ENCODE results near the gene NSUN2.

Gene NSUN2

GRCh38 chr5:6644794-6645241, 12.0 kb upstream of the NSUN2 start:
- no peak for DNase-seq (ENCODE audit: low read depth)

GRCh38 chr5:6642655-6643054, 9.8 kb upstream of the NSUN2 start:
- DNase-seq (ENCODE audit: low read depth) = no peak

- DNase-seq (ENCODE audit: low read depth) = no peak
Measured at GRCh38 chr5:6638236-6638635, 5.4 kb upstream of the NSUN2 start.

DNA sequence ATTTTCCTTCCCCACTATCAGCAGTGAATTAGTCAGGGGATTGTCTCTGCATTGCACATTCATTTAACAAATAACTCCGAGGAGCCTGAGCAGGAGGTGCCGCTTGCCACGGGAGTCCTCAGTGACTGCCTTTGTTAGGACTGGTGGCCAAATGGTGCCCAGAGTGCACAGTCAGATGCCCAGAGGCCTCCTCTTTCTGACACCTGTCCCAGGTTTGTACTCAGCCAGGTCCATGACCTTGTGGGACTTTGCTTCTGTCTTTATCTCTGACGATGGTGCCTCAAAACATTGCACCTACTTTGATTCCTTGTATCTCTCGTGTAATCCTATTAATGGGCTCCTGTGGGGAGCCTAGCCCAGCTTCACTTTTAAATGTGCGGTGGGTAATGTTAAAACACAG, 4.7 kb upstream of the NSUN2 start:
- DNase-seq (ENCODE audit: low read depth) = no peak

GRCh38 chr5:6637022-6637421, 4.2 kb upstream of the NSUN2 start:
- no peak for DNase-seq (ENCODE audit: low read depth)

DNA sequence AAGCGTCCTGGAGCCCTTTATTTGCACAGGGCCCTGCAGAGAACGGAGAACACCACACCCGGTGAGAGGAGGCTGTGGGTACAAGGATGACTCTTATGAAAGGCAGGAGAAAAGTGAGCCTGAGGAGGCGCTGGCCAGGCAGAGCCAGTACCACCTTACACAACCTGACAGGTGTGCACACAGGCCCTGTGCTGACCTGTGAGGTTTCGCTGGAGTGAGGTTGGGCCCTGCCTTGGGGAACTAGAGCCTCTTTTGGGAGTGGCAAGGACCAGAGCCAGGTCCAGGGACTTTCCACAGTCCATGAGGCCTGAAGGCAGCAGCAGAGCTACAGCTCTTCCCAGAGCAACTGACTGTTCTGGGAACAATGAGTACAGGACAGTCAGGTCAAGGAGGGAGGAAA, 3.4 kb upstream of the NSUN2 start:
- DNase-seq (ENCODE audit: low read depth) = no peak

GRCh38 chr5:6634788-6635430, 2.1 kb upstream of the NSUN2 start:
- DNase-seq (ENCODE audit: low read depth) = no peak

GRCh38 chr5:6634306-6634705, 1.5 kb upstream of the NSUN2 start:
- DNase-seq (ENCODE audit: low read depth) = no peak

- DNase-seq (ENCODE audit: low read depth) = no peak
Measured at GRCh38 chr5:6633469-6634245, 813 bp upstream of the NSUN2 start.

- no peak for DNase-seq (ENCODE audit: low read depth)
Measured at GRCh38 chr5:6632324-6632887, 438 bp downstream of the NSUN2 start.

- DNase-seq (ENCODE audit: low read depth) = no peak
Measured at GRCh38 chr5:6631441-6631840, 1.4 kb downstream of the NSUN2 start.

DNA sequence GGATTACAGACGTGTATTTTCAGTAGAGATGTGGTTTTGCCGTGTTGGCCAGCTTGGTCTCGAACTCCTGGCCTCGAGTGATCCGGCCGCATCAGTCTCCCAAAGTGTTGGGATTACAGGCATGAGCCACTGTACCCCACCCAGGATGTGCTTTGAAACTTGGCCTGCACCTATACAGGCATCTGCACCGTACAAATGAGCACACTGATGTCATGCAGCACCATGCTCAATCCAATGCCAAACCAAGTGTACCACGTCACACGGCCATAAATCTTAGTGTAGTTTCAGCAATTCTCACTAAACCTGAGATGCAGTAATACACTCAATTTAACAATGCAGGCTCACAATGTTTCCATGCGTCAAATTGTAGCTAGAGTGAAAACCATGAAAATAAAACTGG, 6.3 kb downstream of the NSUN2 start:
- DNase-seq (ENCODE audit: low read depth) = no peak

DNA sequence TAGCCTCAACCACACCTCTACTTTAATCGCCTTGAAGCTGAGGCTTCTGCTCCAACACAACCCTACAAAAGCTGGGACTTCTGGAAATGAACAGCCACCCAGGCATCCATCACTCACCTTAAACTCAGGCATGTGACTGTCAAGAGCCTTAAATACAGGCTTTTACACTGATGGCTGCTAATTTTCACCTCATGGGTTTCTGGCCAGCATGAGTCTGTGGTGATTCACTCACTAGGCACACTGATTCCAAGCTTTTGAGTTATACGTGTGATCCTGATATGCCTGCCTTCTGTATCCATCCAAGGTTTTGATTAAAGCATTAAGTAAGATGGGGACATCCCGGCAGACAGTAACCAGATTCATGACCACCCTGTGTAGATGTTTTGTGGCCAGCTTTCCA, 8.9 kb downstream of the NSUN2 start:
- no peak for DNase-seq (ENCODE audit: low read depth)

GRCh38 chr5:6623228-6623627, 9.6 kb downstream of the NSUN2 start:
- no peak for DNase-seq (ENCODE audit: low read depth)

DNA sequence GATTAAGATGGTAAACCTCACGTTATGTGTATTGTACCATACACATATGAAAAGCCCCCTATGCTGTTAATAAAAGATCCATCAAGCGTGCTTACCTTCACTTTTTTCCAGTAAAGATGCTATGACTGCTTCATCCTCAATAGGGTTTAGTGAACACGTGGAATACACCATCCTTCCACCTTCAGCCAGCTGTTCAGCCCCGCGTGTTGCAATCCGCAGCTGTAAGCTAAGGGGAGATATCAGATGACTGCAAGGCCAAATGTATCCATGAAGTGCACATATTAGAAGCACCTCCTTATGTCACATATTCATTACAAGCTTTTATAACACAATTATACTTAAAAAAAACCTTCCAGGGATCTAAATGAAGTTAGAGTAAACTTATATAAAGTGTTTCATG, 16.2 kb downstream of the NSUN2 start:
- DNase-seq (ENCODE audit: low read depth) = no peak

- no peak for DNase-seq (ENCODE audit: low read depth)
Measured at GRCh38 chr5:6615034-6615815, 17.6 kb downstream of the NSUN2 start.

DNA sequence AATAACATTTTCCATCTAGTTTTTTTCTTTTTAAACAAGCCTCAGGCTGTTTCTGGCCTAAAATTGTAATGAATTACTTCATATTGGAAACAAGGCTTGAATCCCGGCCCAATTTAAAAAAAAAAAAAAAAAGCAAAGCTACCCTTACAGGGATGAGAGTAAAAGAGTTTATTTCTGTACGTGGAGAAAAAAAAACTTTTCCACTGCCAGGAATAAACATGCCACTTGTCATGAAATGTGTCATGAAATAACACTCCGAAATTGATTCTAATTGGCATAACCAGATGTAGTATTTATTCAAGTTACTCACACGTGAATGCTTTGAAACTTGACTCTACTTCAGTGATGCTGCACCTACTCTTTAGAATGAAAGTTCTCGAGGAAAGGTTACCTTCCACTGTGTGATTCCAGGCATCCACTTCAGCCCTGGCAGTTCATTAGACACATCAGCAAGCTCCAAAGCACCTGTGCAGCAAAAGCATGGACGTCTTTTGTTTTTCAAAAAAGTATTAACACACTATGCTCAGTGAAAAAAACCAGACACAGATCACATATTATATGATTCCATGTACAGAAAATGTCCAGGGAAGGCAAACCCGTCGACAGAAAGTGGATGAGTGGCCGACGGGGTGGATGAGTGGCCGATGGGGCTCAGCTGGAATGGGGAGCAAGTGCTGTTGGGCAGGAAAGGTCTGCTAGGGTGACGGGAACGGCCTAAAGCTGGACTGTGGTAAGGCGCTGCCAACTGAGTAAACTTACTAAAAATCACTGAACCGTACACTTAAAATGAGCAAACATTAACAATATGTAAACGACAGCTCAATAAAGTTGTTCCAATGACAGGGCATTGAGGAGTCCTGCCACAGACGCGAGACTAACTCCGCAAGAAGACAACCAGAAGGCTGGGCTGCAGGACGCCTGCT, 21.2 kb downstream of the NSUN2 start:
- DNase-seq (ENCODE audit: low read depth) = no peak

DNA sequence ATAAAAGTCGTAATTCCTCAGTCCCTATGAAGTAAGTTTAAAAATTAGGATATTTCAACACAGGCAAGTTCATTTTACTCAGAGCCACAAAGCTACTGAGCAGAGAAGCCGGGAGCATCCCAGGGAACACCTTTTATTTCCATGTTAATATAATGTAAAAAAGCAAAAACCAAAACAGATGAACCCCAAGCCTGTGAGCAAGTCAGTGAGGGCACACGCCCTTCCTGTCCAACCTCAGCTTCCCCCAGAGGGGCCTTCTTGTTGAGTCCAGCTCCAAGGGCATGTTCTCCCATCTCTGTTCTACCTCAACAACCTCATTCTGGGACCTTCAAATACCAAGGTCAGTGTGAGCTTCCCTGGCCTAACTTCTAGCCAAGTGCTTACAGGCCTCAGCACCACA, 24.8 kb downstream of the NSUN2 start:
- DNase-seq (ENCODE audit: low read depth) = no peak

DNA sequence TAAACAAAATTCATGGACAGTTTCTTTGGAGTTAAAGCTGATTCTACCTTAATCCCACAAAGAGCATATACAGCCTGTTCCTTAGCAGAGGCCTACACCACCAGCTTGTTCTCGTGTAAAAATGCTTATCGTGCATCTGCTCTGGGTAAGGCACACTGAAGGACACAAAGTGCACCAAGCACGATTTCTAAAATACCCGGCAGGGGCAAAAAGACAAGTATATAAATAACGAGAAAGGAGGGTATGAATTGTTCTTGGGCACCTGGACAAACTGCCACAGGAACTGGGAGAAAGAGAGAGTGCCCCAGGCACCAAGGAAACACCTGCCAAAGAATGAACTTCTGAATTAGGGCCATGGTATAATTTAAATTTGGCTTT, 25.3 kb downstream of the NSUN2 start:
- DNase-seq (ENCODE audit: low read depth) = no peak

- DNase-seq (ENCODE audit: low read depth) = no peak
Measured at GRCh38 chr5:6606884-6607558, 25.8 kb downstream of the NSUN2 start.

- DNase-seq (ENCODE audit: low read depth) = no peak
Measured at GRCh38 chr5:6604946-6605345, 27.9 kb downstream of the NSUN2 start.

All from activated T-helper 1 cell treated with Interleukin-2 at 50 U/mL for 16 hours (primary cell).